OCI-LY3 (cell line): ENCODE measurements around the gene NBEA.

Experiments
- EZH2phosphoT487 ChIP-seq: fragments of 200-600 bp; shearing (Covaris generic); IDR thresholded peaks from 2 replicates; pipeline ENCODE4 v1.6.1; 2018; ENCODE audit warnings: antibody characterized with exemption, mixed run types, low read depth
- TF ChIP-seq, protein P1 (sequence below): fragments of 200-600, 300-600 bp; sonication (generic); IDR thresholded peaks from 2 replicates; pipeline ENCODE4 v1.5.1; 2014; ENCODE audit warnings: antibody characterized with exemption, low read length, low read depth

GRCh38 chr13:35693134-35693784 is 751.2 kb downstream of the NBEA start:
- TF ChIP-seq, protein P1, sequence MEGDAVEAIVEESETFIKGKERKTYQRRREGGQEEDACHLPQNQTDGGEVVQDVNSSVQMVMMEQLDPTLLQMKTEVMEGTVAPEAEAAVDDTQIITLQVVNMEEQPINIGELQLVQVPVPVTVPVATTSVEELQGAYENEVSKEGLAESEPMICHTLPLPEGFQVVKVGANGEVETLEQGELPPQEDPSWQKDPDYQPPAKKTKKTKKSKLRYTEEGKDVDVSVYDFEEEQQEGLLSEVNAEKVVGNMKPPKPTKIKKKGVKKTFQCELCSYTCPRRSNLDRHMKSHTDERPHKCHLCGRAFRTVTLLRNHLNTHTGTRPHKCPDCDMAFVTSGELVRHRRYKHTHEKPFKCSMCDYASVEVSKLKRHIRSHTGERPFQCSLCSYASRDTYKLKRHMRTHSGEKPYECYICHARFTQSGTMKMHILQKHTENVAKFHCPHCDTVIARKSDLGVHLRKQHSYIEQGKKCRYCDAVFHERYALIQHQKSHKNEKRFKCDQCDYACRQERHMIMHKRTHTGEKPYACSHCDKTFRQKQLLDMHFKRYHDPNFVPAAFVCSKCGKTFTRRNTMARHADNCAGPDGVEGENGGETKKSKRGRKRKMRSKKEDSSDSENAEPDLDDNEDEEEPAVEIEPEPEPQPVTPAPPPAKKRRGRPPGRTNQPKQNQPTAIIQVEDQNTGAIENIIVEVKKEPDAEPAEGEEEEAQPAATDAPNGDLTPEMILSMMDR, result no peak
- TF ChIP-seq EZH2phosphoT487, result no peak
